PFSK-1 (cell line): Measurements from ENCODE around the gene NUBPL.

ENCODE experiments used
- FOXP2 ChIP-seq: optimal IDR thresholded peaks from 2 replicates; pipeline ENCODE3; 2011; ENCODE audit warnings: borderline replicate concordance, control low read depth, inconsistent platforms; ENCODE audit not compliant: insufficient read depth; ENCODE audit errors: extremely low read length, extremely low read depth
- POLR2AphosphoS5 ChIP-seq: IDR thresholded peaks from 2 replicates; pipeline ENCODE4 v1.6.1; 2012; ENCODE audit warnings: low read depth, mild to moderate bottlenecking, control low read depth, low read length, moderate library complexity
- SIN3A ChIP-seq: IDR thresholded peaks from 2 replicates; pipeline ENCODE4 v1.6.1; 2012; ENCODE audit warnings: mild to moderate bottlenecking, low read length, moderate library complexity, borderline replicate concordance; ENCODE audit not compliant: insufficient read depth
- TAF1 ChIP-seq: IDR thresholded peaks from 2 replicates; pipeline ENCODE4 v1.6.1; 2012; ENCODE audit warnings: low read length, control low read depth, borderline replicate concordance; ENCODE audit not compliant: insufficient read depth
- TF ChIP-seq, protein P1 (sequence below), 2 experiments: IDR thresholded peaks; 2 replicates each; pipeline versions ENCODE4 v1.6.1 to v1.8.0; 2011 to 2012; ENCODE audit warnings: low read depth in 2 of 2, low read length in 2 of 2, control low read depth in 1 of 2, inconsistent platforms in 1 of 2, mild to moderate bottlenecking in 1 of 2, moderate library complexity in 1 of 2; ENCODE audit not compliant: insufficient read depth in 1 of 2

NUBPL gene

DNA sequence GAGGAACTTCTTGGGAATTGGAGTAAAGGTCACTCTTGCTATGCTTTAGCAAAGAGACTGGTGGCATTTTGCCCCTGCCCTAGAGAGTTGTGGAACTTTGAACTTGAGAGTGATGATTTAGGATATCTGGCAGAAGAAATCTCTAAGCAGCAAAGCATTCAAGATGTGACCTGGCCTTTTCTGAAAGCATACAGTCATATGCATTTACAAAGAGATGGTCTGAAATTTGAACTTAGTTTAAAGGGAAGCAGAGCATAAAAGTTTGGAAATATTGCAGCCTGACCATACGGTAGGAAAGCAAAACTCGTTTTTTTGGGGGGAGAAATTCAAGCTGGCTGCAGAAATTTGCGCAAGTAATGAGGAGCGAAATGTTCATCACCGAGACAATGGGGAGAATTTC is 60.9 kb downstream of the NUBPL start:
- no peak for TF ChIP-seq SIN3A
- TF ChIP-seq POLR2AphosphoS5, result no peak
- TF ChIP-seq FOXP2, result no peak
- no peak for TF ChIP-seq TAF1
- TF ChIP-seq, protein P1, sequence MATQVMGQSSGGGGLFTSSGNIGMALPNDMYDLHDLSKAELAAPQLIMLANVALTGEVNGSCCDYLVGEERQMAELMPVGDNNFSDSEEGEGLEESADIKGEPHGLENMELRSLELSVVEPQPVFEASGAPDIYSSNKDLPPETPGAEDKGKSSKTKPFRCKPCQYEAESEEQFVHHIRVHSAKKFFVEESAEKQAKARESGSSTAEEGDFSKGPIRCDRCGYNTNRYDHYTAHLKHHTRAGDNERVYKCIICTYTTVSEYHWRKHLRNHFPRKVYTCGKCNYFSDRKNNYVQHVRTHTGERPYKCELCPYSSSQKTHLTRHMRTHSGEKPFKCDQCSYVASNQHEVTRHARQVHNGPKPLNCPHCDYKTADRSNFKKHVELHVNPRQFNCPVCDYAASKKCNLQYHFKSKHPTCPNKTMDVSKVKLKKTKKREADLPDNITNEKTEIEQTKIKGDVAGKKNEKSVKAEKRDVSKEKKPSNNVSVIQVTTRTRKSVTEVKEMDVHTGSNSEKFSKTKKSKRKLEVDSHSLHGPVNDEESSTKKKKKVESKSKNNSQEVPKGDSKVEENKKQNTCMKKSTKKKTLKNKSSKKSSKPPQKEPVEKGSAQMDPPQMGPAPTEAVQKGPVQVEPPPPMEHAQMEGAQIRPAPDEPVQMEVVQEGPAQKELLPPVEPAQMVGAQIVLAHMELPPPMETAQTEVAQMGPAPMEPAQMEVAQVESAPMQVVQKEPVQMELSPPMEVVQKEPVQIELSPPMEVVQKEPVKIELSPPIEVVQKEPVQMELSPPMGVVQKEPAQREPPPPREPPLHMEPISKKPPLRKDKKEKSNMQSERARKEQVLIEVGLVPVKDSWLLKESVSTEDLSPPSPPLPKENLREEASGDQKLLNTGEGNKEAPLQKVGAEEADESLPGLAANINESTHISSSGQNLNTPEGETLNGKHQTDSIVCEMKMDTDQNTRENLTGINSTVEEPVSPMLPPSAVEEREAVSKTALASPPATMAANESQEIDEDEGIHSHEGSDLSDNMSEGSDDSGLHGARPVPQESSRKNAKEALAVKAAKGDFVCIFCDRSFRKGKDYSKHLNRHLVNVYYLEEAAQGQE (IDR thresholded peaks at IDR 0.05; ENCODE audit: insufficient read depth in 1 of 2, low read depth in 2 of 2, low read length in 2 of 2), result no peak

DNA sequence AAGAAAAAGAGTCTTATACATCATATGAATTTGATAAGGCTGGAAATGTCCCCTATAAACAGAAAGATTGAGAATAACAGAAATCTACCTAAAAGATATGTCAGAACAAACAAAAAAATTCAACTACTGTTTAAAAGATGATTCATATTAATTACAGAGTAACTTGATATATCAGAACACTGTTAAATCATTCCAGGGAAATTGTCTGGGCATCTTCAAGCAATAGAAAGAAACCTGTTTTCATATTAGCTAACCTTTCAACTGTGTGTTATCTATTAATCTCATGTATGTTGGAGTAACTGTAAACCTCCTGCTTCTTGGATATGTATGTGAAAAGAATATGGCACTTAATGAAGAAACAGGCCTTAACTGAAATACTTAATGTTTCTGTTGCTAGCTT is 96.7 kb downstream of the NUBPL start:
- no peak for TF ChIP-seq SIN3A
- TF ChIP-seq, protein P1 (IDR thresholded peaks at IDR 0.05; ENCODE audit: insufficient read depth in 1 of 2, low read depth in 2 of 2, low read length in 2 of 2), result no peak
- TF ChIP-seq TAF1, result no peak
- TF ChIP-seq FOXP2, result no peak
- TF ChIP-seq POLR2AphosphoS5, result no peak

DNA sequence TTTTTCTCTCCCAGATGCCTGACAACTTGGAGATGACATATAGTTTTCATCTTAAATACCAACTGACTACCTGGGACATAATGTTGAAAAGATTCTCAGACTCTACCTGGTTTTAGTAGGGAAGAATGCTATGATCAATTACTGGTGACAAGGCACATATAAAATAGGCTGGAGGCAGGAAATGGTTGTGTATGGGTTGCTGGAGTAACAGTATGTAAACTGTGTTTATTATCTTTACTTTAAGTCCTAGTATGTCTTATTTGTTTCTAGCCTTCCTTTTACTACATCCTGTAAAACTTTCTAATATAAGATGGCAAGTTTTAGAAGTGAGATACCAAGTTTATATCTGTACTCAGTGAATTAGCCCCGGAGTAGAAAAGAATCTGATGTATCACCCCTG is 98.1 kb downstream of the NUBPL start:
- TF ChIP-seq TAF1, result no peak
- no peak for TF ChIP-seq FOXP2
- TF ChIP-seq SIN3A, result no peak
- TF ChIP-seq, protein P1 (IDR thresholded peaks at IDR 0.05; ENCODE audit: insufficient read depth in 1 of 2, low read depth in 2 of 2, low read length in 2 of 2), result no peak
- TF ChIP-seq POLR2AphosphoS5, result no peak

DNA sequence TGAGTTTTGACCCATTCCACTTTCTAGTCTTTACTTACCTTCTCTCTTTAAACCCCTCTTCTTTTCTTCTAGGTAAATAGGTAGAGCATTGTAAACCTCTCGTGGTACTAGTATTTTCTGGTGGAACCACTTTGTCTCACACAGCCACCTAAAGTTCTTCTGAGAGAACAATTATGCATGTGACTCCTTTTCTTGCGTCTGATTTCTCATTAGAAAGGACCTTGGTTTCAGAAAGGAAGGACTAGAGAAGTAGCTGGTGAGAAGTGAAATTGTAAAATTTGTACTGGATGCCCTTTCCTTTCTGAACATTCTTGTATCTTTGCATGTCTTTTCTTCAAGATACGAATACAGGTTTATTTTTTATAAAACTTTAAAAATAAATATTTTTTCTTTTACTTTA is 99.0 kb downstream of the NUBPL start:
- TF ChIP-seq, protein P1 (IDR thresholded peaks at IDR 0.05; ENCODE audit: insufficient read depth in 1 of 2, low read depth in 2 of 2, low read length in 2 of 2), result no peak

DNA sequence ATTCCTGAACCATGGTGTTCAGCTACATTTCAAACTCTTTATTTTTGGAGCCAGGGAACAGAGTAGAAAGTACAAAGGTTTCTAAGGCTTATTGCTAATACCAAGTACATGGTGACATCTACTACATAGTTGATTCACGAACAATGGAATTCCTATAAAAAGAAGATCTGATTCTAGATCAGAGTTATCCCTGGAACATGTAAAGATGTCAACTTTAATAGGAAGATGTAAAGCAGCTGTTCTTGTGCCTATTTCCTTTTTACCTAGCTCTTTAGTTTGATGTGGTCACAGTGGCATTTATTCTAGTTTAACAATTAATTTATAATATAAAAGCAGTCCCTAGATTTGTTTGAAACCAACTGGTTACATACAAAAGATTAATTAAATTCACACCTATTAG is 99.5 kb downstream of the NUBPL start:
- no peak for TF ChIP-seq SIN3A
- TF ChIP-seq TAF1, result no peak
- TF ChIP-seq POLR2AphosphoS5, result no peak
- TF ChIP-seq FOXP2, result no peak
- TF ChIP-seq, protein P1 (IDR thresholded peaks at IDR 0.05; ENCODE audit: insufficient read depth in 1 of 2, low read depth in 2 of 2, low read length in 2 of 2), result no peak
